Ecto neural progenitor cell (in vitro differentiated cells): ENCODE measurements around the gene ZFYVE28.
"Not testable (repeated sequence)": the region's sequence is repeated elsewhere in the genome, so short reads cannot be mapped to it uniquely, and the experiment has no call there.

Experiments used
- DNase-seq: peaks from one replicate; pipeline ENCODE4 v3.0.0-alpha.2; 2018; ENCODE audit warnings: low spot score

Gene ZFYVE28

GRCh38 chr4:2286904-2287593, 131.4 kb downstream of the ZFYVE28 start:
- no peak for DNase-seq

GRCh38 chr4:2285613-2286381, 132.6 kb downstream of the ZFYVE28 start:
- no peak for DNase-seq

GRCh38 chr4:2284934-2285612, 133.4 kb downstream of the ZFYVE28 start:
- DNase-seq: no peak

- DNase-seq: no peak
Observed at GRCh38 chr4:2284161-2284933, 134.1 kb downstream of the ZFYVE28 start.

GRCh38 chr4:2283199-2283711, 135.2 kb downstream of the ZFYVE28 start:
- no peak for DNase-seq

- no peak for DNase-seq
Observed at GRCh38 chr4:2281575-2282343, 136.7 kb downstream of the ZFYVE28 start.

GRCh38 chr4:2280531-2281300, 137.7 kb downstream of the ZFYVE28 start:
- DNase-seq: no peak

- DNase-seq: no peak
Observed at GRCh38 chr4:2277956-2278355, 140.5 kb downstream of the ZFYVE28 start.

- DNase-seq: no peak
Observed at GRCh38 chr4:2276581-2277325, 141.7 kb downstream of the ZFYVE28 start.

- no peak for DNase-seq
Observed at GRCh38 chr4:2275546-2276251, 142.7 kb downstream of the ZFYVE28 start.

- DNase-seq: not testable (repeated sequence)
Observed at GRCh38 chr4:2275044-2275397, 143.4 kb downstream of the ZFYVE28 start.

- no peak for DNase-seq
Observed at GRCh38 chr4:2274320-2275043, 144.0 kb downstream of the ZFYVE28 start.

- DNase-seq: no peak
Observed at GRCh38 chr4:2273657-2274319, 144.7 kb downstream of the ZFYVE28 start.

GRCh38 chr4:2273221-2273620, 145.2 kb downstream of the ZFYVE28 start:
- DNase-seq: no peak

GRCh38 chr4:2272828-2273120, 145.7 kb downstream of the ZFYVE28 start:
- DNase-seq: no peak

GRCh38 chr4:2272026-2272827, 146.2 kb downstream of the ZFYVE28 start:
- no peak for DNase-seq
